BJ (cell line): ENCODE measurements around the gene ADCYAP1. TPM values are rescaled to one million over a fixed set of nuclear protein-coding genes. Genes with fewer than 3 reads are reported as not detected.

Experiments used
- CTCF ChIA-PET: fragments of 350-600 bp; formaldehyde crosslinking; extraction: SDS; loops from one replicate; lab custom pipeline; 2021; ENCODE audit warnings: antibody characterized with exemption, inconsistent platforms; lab: Yijun Ruan, JAX
- POLR2A ChIA-PET: fragments of 300-600 bp; sonication (Branson Sonifier 250); formaldehyde crosslinking; extraction: SDS; loops from one replicate; lab custom pipeline; 2021; ENCODE audit warnings: antibody characterized with exemption; lab: Charles Lee
- DNase-seq: peaks from one replicate; pipeline ENCODE4 v3.0.0-alpha.2; 2011; ENCODE audit warnings: low read depth
- H3K27me3 ChIP-seq: 2 replicates; pipeline ENCODE4 v1.6.0; 2011; ENCODE audit warnings: low read length; ENCODE audit not compliant: control insufficient read depth, insufficient read depth
- H3K36me3 ChIP-seq: 2 replicates; pipeline ENCODE4 v1.5.1; 2011; ENCODE audit warnings: low read length; ENCODE audit not compliant: control insufficient read depth, insufficient read depth
- H3K4me3 ChIP-seq: 2 replicates; pipeline ENCODE4 v1.5.1; 2011; ENCODE audit warnings: low read depth, mild to moderate bottlenecking, control low read depth, low read length
- polyA plus RNA-seq: library from polyadenylated mRNA; depleted of rRNA; stranded (reverse); fragments of >200 nt; gene quantifications from 2 replicates; pipeline ENCODE4 v1.2.3, GENCODE V29; 2011; rRNA removed
- TF ChIP-seq, protein P1 (sequence below): IDR thresholded peaks from 2 replicates; pipeline ENCODE4 v1.5.1; 2011; ENCODE audit warnings: low read depth, mild to moderate bottlenecking, control low read depth, inconsistent platforms, low read length, moderate library complexity; ENCODE audit not compliant: insufficient read depth

Gene ADCYAP1
- polyA plus RNA-seq, 1 experiment = 0.06 TPM

GRCh38 chr18:957829-958228, 53.2 kb downstream of the ADCYAP1 start:
- DNase-seq = no peak
- CTCF ChIA-PET = interaction anchor here (1.0 kb wide), 1 partner anchor 9 kb away, joined by 3 read pairs; no protein-coding TSS in a partner anchor
- Histone ChIP-seq H3K4me3 (no peak overlapping the region), H3K36me3 (no peaks in the 10 kb centered on the region), H3K27me3 (no peaks in the 10 kb centered on the region)
- TF ChIP-seq, protein P1, sequence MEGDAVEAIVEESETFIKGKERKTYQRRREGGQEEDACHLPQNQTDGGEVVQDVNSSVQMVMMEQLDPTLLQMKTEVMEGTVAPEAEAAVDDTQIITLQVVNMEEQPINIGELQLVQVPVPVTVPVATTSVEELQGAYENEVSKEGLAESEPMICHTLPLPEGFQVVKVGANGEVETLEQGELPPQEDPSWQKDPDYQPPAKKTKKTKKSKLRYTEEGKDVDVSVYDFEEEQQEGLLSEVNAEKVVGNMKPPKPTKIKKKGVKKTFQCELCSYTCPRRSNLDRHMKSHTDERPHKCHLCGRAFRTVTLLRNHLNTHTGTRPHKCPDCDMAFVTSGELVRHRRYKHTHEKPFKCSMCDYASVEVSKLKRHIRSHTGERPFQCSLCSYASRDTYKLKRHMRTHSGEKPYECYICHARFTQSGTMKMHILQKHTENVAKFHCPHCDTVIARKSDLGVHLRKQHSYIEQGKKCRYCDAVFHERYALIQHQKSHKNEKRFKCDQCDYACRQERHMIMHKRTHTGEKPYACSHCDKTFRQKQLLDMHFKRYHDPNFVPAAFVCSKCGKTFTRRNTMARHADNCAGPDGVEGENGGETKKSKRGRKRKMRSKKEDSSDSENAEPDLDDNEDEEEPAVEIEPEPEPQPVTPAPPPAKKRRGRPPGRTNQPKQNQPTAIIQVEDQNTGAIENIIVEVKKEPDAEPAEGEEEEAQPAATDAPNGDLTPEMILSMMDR = no peak
- POLR2A ChIA-PET = no interaction called here

DNA sequence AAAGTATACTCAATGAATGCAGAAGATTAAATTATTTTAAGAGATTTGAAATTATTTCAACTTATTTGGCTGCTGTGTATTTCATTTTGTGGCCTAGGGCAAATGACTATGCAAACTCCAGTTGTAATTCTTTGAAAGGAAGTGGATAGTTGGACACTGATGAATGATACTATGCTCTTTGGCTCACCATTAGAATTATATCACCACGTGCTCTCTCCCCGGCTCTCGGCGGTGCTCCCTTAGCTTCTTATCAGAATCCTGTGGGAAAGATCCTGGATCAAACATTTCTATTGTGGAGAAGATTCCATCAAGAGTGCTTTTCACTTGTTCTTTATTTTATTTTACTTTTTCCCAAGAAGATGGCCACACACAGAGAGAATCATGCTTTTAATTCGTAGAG, 55.2 kb downstream of the ADCYAP1 start:
- DNase-seq = no peak
- ChIA-PET CTCF (no interaction called here), POLR2A (no interaction called here)
- TF ChIP-seq, protein P1 = no peak
- Histone ChIP-seq H3K36me3 (no peaks in the 10 kb centered on the region), H3K27me3 (no peaks in the 10 kb centered on the region), H3K4me3 (no peak overlapping the region)

Other genes with a start within 250 kb of the ADCYAP1 start
- 80.4 and 146 TPM in 2 replicates for gene TYMS, start 247.2 kb upstream of the ADCYAP1 start, polyA plus RNA-seq
- gene ENOSF1, start 192.2 kb upstream of the ADCYAP1 start, polyA plus RNA-seq = 16.1 and 16.4 TPM in 2 replicates
- gene YES1, start 92.6 kb upstream of the ADCYAP1 start, polyA plus RNA-seq = 11.3 and 15.8 TPM in 2 replicates